ENCODE data around the gene ANAPC16.

DNA sequence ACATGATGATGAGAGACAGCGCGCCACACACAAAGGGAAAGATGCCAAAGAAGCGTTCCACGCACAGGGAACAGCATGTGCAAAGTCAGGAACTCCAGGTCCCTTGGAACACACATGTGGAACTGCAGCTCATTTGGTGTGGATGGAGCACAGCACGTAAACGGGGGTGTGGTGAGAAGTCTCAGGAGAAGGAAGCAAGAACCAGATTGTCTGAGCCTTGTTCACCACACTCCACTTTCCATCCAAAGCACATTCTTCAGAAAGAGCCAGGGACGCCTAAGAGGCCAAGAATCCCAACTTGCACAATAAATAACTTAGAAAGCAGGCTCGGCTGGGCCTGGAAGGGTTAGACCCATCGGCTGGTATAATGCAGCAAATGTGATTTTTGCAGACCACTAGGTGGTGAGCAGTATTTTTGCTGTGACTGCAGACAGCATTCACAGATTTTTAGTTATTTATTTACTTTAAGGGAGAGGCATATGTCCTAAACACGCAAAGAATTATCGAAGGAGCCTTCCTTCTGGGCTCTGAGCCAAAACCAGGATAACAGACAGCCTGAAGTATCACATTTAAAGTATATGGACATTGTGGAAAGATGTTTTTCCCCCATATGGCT is 28.1 kb downstream of the ANAPC16 start:
- TF ChIP-seq, protein P1, sequence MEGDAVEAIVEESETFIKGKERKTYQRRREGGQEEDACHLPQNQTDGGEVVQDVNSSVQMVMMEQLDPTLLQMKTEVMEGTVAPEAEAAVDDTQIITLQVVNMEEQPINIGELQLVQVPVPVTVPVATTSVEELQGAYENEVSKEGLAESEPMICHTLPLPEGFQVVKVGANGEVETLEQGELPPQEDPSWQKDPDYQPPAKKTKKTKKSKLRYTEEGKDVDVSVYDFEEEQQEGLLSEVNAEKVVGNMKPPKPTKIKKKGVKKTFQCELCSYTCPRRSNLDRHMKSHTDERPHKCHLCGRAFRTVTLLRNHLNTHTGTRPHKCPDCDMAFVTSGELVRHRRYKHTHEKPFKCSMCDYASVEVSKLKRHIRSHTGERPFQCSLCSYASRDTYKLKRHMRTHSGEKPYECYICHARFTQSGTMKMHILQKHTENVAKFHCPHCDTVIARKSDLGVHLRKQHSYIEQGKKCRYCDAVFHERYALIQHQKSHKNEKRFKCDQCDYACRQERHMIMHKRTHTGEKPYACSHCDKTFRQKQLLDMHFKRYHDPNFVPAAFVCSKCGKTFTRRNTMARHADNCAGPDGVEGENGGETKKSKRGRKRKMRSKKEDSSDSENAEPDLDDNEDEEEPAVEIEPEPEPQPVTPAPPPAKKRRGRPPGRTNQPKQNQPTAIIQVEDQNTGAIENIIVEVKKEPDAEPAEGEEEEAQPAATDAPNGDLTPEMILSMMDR (IDR thresholded peaks at IDR 0.05 in 2 of 3, conservative IDR thresholded peaks at IDR 0.05 in 1 of 3; ENCODE audit: borderline replicate concordance in 1 of 3, insufficient read depth in 1 of 3, low read depth in 2 of 3, low read length in 2 of 3): 0 out of 6 replicates have a peak, but pooled peaks of 2 of the 3 experiments have one; percentile 11 to 15
- no peak for TF ChIP-seq MAX (IDR thresholded peaks at IDR 0.05)
- no peak for TF ChIP-seq POLR2A (IDR thresholded peaks at IDR 0.05; ENCODE audit: borderline replicate concordance, extremely low read depth, insufficient read depth, insufficient read length)
- no peak for TF ChIP-seq YY1 (IDR thresholded peaks at IDR 0.05; ENCODE audit: extremely low read depth, insufficient replicate concordance, low read depth, low read length)
- peak; percentile 32; the same call in 1 of the 2 replicates for TF ChIP-seq RAD21 (IDR thresholded peaks at IDR 0.05; ENCODE audit: low read depth)
- no peak for TF ChIP-seq POLR2AphosphoS5 (IDR thresholded peaks at IDR 0.05; ENCODE audit: low read depth, low read length)
- no peak for TF ChIP-seq EZH2phosphoT487 (IDR thresholded peaks at IDR 0.05; ENCODE audit: borderline replicate concordance)
- no peak for TF ChIP-seq SIN3A (IDR thresholded peaks at IDR 0.05; ENCODE audit: low read depth)
- TF ChIP-seq, protein P2, sequence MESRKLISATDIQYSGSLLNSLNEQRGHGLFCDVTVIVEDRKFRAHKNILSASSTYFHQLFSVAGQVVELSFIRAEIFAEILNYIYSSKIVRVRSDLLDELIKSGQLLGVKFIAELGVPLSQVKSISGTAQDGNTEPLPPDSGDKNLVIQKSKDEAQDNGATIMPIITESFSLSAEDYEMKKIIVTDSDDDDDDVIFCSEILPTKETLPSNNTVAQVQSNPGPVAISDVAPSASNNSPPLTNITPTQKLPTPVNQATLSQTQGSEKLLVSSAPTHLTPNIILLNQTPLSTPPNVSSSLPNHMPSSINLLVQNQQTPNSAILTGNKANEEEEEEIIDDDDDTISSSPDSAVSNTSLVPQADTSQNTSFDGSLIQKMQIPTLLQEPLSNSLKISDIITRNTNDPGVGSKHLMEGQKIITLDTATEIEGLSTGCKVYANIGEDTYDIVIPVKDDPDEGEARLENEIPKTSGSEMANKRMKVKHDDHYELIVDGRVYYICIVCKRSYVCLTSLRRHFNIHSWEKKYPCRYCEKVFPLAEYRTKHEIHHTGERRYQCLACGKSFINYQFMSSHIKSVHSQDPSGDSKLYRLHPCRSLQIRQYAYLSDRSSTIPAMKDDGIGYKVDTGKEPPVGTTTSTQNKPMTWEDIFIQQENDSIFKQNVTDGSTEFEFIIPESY (IDR thresholded peaks at IDR 0.05; ENCODE audit: extremely low read depth, insufficient replicate concordance, low read length): no peak
